HUES6 (cell line): ENCODE results near the gene EYA4.

ENCODE experiments used
- H3K27ac ChIP-seq: 2 replicates; pipeline ENCODE4 v1.7.0; 2013; ENCODE audit warnings: low read depth, mild to moderate bottlenecking, low read length, inconsistent platforms
- H3K27me3 ChIP-seq: 2 replicates; pipeline ENCODE4 v1.6.1; 2013; ENCODE audit warnings: low read length; ENCODE audit not compliant: control insufficient read depth, insufficient read depth
- H3K36me3 ChIP-seq: 2 replicates; pipeline ENCODE4 v1.6.1; 2013; ENCODE audit warnings: low read length; ENCODE audit not compliant: control insufficient read depth, insufficient read depth
- H3K4me1 ChIP-seq: 2 replicates; pipeline ENCODE4 v1.6.1; 2013; ENCODE audit warnings: low read length; ENCODE audit not compliant: control insufficient read depth, insufficient read depth
- H3K4me3 ChIP-seq: 2 replicates; pipeline ENCODE4 v1.5.1; 2013; ENCODE audit warnings: low read depth, low read length
- H3K9ac ChIP-seq: one replicate; pipeline ENCODE4 v1.6.1; 2013; ENCODE audit warnings: mild to moderate bottlenecking, low read length
- H3K9me3 ChIP-seq: 2 replicates; pipeline ENCODE4 v1.6.1; 2013; ENCODE audit warnings: low read depth, low read length; ENCODE audit not compliant: control insufficient read depth, insufficient read depth

Gene EYA4

DNA sequence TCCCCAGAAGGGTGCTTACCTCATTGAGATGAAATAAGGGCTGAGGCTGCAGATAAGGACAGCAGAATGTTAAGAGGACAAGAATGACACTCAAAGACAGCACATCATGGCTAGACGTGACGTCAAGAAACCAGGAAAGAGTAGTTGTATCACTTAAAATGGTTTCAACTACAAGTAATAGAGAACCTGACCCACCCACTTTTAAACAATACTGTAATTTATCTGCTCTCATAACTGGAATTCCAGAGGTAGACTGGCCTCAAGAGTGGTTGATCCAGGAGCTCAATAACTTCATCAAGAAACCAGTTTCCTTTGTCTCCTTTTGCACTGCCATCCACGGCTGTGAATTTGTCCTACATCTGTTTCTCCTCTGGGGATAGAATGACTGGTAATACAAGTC is 187.1 kb downstream of the EYA4 start:
- Histone ChIP-seq H3K4me1 (peaks cover 16% of the 10 kb centered on the region), H3K27ac (no peak overlapping the region), H3K9me3 (no peaks in the 10 kb centered on the region), H3K9ac (no peak overlapping the region), H3K36me3 (no peaks in the 10 kb centered on the region), H3K27me3 (no peaks in the 10 kb centered on the region), H3K4me3 (no peak overlapping the region)

DNA sequence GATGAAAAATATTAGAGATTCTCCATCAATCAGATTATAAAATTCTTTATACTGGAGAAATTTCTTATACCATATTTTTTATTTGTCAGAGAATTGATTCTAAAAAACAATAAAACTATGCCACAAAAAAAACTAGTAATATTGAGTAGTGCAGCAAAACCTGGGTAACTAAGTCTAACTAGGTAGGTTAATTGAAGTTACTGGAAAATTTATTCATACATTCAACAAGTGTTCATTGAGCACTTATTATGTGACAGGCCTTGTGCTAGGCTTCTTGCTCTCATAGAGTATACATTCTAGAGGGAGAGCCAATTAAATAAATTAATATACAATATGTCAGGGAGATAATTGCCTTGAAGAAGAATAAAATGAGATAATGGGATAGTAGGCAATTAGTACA is 189.4 kb downstream of the EYA4 start:
- Histone ChIP-seq H3K4me1 (peaks cover 16% of the 10 kb centered on the region), H3K4me3 (no peak overlapping the region), H3K9ac (no peak overlapping the region), H3K9me3 (no peaks in the 10 kb centered on the region), H3K27me3 (no peaks in the 10 kb centered on the region; the same call in 1 of the 2 replicates), H3K27ac (no peak overlapping the region), H3K36me3 (no peaks in the 10 kb centered on the region)

DNA sequence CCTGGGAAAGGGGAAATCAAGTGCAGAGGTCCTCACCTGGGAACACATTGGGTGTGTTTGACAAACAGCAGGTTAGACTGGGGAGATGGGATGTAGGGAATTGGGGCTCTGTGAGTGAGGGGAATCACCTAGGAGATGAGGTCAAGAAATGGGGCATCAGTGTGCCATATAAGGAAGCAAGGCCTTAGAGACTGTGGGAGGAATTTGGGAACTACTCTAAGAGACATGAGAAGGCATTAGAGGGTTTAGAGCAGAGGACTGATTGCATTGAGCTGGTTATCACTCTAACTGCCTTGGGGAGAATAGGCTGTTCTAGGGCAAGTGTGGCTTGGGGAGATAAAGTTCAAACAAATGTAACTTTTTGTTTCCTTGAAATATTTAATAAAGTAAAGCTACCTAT is 189.9 kb downstream of the EYA4 start:
- Histone ChIP-seq H3K27ac (no peak overlapping the region), H3K36me3 (no peaks in the 10 kb centered on the region), H3K4me1 (peaks cover 16% of the 10 kb centered on the region), H3K9me3 (no peaks in the 10 kb centered on the region), H3K4me3 (no peak overlapping the region), H3K9ac (no peak overlapping the region), H3K27me3 (no peaks in the 10 kb centered on the region; the same call in 1 of the 2 replicates)

DNA sequence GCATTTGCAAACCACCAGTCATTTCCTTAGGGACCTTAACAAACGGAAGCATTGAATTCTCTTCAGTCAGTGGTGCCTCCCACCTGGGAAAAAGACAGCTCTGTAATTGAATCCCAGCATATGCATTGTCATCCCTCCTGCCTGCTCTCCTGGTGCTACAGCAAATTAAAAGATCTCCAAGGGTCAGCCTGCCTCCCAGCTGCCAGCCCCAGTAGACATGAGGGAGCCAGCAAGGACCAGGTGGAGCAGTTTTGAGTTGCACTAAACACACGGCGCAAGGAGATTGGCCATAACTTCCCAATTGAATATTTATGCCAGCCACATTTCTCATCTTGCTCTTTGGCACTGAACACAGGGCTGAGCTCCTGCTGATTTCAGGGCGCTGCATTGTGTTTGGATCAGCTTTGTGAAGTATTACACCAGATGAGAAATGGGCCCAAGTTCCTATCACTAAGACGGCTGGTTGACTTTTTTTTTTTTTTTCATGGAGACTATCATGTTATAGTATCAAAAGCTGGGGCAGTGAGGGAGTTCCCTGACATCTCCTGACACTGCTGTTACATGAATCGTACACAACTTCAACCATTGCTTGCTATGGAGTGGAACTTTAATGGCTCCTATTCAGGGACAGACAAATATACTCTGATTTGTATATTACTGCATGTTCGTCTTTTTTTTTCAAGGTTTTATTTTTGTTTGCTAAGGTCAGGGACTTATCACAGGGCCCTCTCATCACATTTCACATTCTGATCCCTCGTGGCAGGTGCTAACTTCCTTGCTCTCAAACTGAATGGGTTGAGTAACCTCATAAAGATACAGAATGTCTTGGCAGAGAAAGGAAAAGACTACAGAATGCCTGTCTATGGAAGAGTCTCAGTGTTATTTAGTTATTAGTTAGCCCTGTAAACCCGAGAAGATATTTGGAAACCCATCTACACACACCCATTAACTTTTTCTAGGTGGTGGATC is 191.1 kb downstream of the EYA4 start:
- H3K4me3 ChIP-seq, result no peak overlapping the region
- H3K4me1 ChIP-seq, result peaks cover 16% of the 10 kb centered on the region
- H3K36me3 ChIP-seq, result no peaks in the 10 kb centered on the region
- no peaks in the 10 kb centered on the region for H3K9me3 ChIP-seq
- H3K9ac ChIP-seq, result no peak overlapping the region
- H3K27ac ChIP-seq, result no peak overlapping the region
- H3K27me3 ChIP-seq, result no peaks in the 10 kb centered on the region; the same call in 1 of the 2 replicates

DNA sequence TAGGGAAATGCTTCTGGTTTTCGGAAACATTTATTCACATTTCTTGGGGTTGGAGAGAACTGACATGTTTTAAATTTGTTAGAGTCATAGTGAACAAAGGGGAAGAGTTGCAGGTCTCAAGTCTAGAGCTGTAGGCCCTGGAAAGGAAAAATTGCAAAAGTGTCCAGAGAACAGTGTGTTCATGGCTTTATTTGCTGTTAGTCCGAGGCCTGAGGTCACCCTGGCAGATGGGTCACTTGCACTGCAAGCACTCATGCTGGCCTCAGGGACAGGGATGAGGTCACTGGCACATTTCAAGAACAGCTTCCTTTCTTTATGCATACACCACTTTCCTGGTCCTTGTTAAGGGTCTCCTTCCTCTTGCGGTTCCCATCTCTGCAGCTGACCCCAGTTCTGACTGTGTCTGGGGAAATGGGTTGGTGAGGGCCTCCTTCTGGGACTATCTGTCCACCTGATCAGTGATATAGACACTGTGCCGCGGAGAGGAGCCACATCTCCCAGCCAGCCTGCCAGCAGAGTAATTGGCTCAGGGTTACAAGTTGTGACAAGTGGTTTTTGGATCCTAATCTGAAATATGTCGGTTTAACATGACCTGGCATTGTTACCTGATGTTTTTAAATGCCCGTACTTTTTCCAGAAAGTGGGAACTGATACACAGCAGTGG is 194.0 kb downstream of the EYA4 start:
- H3K27me3 ChIP-seq, result no peaks in the 10 kb centered on the region; the same call in 1 of the 2 replicates
- no peak overlapping the region for H3K9ac ChIP-seq
- H3K27ac ChIP-seq, result no peak overlapping the region
- no peak overlapping the region for H3K4me3 ChIP-seq
- H3K9me3 ChIP-seq, result no peaks in the 10 kb centered on the region
- no peaks in the 10 kb centered on the region for H3K36me3 ChIP-seq
- H3K4me1 ChIP-seq, result peaks cover 16% of the 10 kb centered on the region

DNA sequence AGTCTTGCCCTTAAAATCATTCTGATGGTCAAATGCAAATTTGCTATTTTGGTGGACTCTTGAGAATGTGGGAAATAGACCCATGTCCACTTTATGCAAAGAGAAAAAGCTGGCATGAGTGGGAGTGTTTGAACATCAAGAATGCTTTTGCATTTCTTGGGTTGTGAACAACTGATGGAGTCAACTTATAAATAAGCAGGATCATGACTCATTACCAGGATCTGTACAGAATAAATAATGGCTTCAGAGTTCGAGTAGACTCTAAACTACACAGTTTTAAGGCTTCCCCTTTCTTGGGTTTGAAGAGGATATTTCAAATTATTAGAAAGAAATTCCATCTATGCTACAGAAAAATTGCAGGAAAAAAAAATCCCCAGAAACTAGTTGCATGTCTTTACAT is 195.5 kb downstream of the EYA4 start:
- no peak overlapping the region for H3K9ac ChIP-seq
- no peak overlapping the region for H3K27ac ChIP-seq
- no peaks in the 10 kb centered on the region for H3K36me3 ChIP-seq

DNA sequence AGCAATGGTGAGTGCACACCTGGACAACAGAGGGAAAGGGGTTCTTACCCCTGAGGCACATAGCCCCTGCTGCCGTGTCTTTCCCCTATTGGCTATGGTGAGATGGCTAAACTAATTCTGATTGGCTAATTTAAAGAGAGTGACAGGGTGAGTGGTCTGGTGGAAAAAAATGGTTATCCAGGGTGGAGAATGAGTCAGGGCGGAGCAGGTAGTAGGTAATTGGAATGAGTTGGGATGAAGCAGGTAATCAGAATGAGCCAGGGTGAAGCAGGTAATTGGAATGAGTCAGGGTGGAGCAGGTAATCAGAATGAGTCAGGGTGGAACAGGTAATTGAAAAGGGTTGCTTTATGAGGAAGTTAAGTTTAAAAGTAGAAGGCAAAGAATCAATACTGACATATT is 200.3 kb downstream of the EYA4 start:
- Histone ChIP-seq H3K4me1 (no peaks in the 10 kb centered on the region), H3K27ac (no peak overlapping the region), H3K9me3 (no peaks in the 10 kb centered on the region), H3K36me3 (no peaks in the 10 kb centered on the region), H3K27me3 (no peaks in the 10 kb centered on the region), H3K9ac (no peak overlapping the region), H3K4me3 (no peak overlapping the region)

More for the DNA sequence above, 195.5 kb downstream of the EYA4 start:
- no peaks in the 10 kb centered on the region; the same call in 1 of the 2 replicates for H3K27me3 ChIP-seq
- no peak overlapping the region for H3K4me3 ChIP-seq
- H3K4me1 ChIP-seq, result peaks cover 10% of the 10 kb centered on the region
- H3K9me3 ChIP-seq, result no peaks in the 10 kb centered on the region

DNA sequence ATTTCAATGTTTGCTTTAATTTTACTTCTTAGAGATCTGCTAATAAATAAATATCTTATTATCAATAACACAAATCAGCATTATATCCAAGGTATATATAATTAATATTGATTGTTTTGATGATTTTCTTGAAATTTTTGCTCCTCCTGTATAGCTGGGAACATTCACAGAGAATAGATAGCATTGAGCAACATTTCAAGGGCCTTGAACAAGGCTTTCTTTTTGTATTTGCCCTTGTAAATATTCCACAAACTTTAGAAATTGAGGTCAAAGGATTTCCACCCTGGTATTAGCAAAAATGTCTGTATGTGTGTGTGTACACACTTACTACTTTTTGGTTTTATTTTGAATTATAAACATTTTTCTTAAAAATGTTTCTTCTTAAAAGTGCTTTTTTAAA is 205.6 kb downstream of the EYA4 start:
- H3K4me3 ChIP-seq, result no peak overlapping the region
- H3K4me1 ChIP-seq, result no peaks in the 10 kb centered on the region
- no peaks in the 10 kb centered on the region for H3K27me3 ChIP-seq
- no peak overlapping the region for H3K27ac ChIP-seq
- no peaks in the 10 kb centered on the region for H3K36me3 ChIP-seq
- H3K9ac ChIP-seq, result no peak overlapping the region
- no peaks in the 10 kb centered on the region for H3K9me3 ChIP-seq

DNA sequence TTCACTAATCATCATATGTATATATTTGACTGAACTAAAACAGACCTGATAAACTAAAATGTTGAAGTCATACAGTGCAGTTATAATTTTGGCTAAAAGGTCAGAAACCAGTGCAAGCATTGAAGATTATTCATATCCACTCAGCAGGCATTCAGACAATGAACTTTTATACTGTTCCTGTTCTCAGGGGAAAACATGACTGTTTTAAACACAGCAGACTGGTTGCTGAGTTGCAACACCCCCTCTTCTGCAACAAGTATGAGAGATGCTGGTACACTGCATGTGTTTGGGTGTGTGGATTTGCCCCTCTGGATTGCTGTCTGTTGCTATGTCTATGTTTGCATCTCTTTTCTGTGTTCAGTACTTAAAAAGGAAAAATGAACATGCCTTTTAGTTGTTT is 206.8 kb downstream of the EYA4 start:
- Histone ChIP-seq H3K9ac (no peak overlapping the region), H3K27me3 (no peaks in the 10 kb centered on the region), H3K4me3 (no peak overlapping the region), H3K27ac (no peak overlapping the region), H3K4me1 (no peaks in the 10 kb centered on the region), H3K9me3 (no peaks in the 10 kb centered on the region), H3K36me3 (no peaks in the 10 kb centered on the region)

DNA sequence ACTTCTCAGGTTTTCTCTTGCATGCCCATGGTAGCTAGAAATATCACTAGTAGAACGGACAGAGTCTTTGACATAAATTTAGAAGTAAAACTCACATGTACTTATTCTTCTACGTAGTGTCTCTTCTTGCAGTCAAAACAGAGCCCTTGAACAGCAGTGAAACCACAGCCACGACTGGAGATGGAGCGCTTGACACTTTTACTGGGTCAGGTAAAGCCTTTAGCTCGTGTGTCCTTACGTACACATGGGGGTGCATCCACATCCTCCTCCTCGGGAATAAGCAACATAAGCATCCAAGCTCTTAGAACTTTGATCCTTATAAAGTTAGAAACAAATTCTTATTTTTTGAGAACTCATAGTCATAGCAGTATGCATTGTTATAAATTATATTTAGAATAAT is 215.3 kb downstream of the EYA4 start:
- no peaks in the 10 kb centered on the region for H3K36me3 ChIP-seq
- no peak overlapping the region for H3K4me3 ChIP-seq
- H3K27ac ChIP-seq, result no peak overlapping the region
- H3K27me3 ChIP-seq, result no peaks in the 10 kb centered on the region
- H3K9ac ChIP-seq, result no peak overlapping the region
- peaks cover 11% of the 10 kb centered on the region; the same call in 1 of the 2 replicates for H3K4me1 ChIP-seq
- H3K9me3 ChIP-seq, result no peaks in the 10 kb centered on the region

DNA sequence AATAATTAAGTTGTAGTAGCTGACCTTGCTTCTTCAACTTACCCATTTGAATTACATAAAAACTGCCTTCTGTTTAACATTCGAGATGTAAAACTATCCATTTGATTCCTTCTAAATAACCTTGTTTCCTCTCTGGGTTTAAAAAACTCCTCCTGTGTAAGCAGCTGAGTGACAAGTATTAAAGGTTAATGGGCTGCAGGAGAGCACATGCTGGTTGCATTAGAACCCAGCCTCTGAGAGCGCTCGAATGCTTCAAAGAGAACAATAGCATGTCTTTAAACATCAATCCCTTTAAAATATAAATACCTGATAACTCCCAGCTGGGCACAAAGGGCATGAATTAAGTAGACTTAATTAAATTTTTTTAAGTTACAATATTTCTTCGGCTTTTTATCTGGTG is 215.8 kb downstream of the EYA4 start:
- Histone ChIP-seq H3K36me3 (no peaks in the 10 kb centered on the region), H3K27me3 (no peaks in the 10 kb centered on the region), H3K4me1 (peaks cover 11% of the 10 kb centered on the region; the same call in 1 of the 2 replicates), H3K9me3 (no peaks in the 10 kb centered on the region), H3K27ac (no peak overlapping the region), H3K9ac (no peak overlapping the region), H3K4me3 (no peak overlapping the region)
